ENCODE results near the gene CPSF4L. TPM values are rescaled to one million over a fixed set of nuclear protein-coding genes. Genes with fewer than 3 reads are reported as not detected.

The CPSF4L gene
- total RNA-seq, 4 donors from 2014 or later = 0.65 TPM; not detected in 3

GRCh38 chr17:73249700-73250099, 12.0 kb downstream of the CPSF4L start:
- TF ChIP-seq CTCF (IDR thresholded peaks at IDR 0.05) = no peak
- no peak for DNase-seq (ENCODE audit: low spot score)
- no peak for ATAC-seq (ENCODE audit: low FRiP score)

DNA sequence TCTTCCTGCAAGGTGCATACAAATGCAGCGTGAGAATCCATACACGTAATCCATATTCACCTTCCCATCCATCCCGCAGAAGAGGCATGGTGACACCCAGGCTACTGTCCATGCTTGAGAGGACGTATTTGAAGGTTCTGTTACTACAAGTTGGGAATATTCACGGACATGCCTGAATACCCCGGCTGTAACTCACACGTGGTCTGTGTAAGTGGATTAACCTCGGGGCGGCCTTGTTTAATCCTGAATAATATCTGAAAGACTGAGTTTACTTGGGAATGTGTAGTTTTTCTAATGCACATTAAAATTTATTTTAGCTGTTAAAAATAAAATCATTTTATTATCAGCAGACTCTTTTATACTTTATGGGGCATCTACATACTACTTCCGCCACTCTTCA, 13.1 kb downstream of the CPSF4L start:
- DNase-seq (ENCODE audit: low spot score) (no peak), ATAC-seq (ENCODE audit: low FRiP score) (no peak)
- no peak for TF ChIP-seq CTCF (IDR thresholded peaks at IDR 0.05)

DNA sequence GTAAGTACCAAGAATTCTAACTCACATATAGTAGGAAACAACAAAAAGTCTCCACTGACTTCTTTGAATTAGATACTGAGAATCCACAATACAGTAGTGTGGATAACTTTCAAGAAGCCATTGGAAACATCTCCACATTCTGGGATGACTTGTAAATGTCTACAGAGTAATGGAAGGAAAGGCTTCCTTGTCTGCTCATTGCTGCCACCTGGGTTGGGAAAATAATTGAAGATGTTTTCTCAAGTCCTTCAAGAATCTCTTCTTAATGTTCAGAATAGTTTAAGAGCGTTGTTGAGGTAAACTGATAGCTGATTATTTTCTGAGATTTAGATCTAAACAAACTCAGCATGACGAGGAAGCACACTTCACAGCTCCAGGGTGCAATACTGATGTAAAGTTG, 14.0 kb downstream of the CPSF4L start:
- DNase-seq (ENCODE audit: low spot score) (no peak), ATAC-seq (ENCODE audit: low FRiP score) (no peak)
- TF ChIP-seq CTCF (IDR thresholded peaks at IDR 0.05) = no peak

DNA sequence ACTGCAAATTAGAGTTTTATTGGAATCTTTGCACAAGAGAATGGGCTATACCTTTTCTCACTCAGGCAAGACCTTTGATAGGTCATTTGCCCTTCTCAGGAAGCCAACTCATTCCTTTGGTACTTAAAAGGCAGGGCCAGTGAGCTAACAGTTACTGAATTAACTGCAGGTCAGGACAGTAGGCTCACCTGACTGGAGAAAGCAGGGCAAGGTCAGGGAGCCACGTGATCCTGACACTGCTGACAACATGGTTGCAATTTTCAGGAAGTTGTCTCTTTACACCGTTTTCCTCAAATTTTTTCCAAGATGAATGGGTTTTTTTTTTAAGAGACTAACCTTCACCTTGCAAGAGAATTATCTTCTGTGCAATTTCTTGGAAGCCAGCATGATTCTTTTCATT, 21.1 kb downstream of the CPSF4L start:
- ATAC-seq (ENCODE audit: low FRiP score) = no peak
- DNase-seq (ENCODE audit: low spot score) = no peak
- TF ChIP-seq CTCF (IDR thresholded peaks at IDR 0.05) = no peak

DNA sequence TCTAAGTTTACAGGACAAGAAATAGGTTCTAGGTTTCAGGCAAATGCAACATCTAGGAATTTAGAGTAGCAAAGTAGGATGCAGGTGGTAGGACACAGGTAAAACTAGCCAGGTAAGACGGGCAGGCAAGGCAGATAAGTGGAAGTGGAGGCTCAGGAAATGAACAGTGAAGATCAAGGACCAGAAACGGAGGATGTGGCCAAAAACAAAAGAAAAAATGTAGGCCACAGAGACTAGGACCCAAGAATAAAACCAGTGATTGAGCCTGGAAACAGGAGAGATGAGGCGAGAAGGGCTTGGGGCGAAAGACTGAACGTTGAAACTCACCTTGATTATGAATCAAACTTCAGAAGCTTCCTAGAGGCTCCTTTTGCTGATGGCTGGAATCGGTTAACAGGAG, 24.0 kb downstream of the CPSF4L start:
- TF ChIP-seq CTCF (IDR thresholded peaks at IDR 0.05) = no peak
- DNase-seq (ENCODE audit: low spot score) = no peak
- ATAC-seq (ENCODE audit: low FRiP score) = no peak

DNA sequence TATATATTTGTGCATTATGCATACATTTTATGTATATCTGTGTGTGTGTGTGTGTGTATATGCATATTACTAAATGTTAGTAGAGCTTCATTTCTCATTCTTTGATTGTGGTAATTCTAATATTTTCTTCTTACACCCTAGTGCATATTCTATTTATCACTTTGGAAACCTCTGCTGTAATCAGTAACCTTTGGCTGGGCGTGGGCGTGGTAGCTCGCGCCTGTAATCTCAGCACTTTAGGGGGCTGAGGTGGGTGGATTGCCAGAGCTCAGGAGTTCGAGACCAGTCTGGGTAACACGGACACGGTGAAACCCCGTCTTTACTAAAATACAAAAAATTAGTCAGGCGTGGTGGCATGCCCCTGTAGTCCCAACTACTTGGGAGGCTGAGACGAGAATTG, 26.9 kb downstream of the CPSF4L start:
- ATAC-seq (ENCODE audit: low FRiP score) (no peak), DNase-seq (ENCODE audit: low spot score) (no peak)
- no peak for TF ChIP-seq CTCF (IDR thresholded peaks at IDR 0.05)

DNA sequence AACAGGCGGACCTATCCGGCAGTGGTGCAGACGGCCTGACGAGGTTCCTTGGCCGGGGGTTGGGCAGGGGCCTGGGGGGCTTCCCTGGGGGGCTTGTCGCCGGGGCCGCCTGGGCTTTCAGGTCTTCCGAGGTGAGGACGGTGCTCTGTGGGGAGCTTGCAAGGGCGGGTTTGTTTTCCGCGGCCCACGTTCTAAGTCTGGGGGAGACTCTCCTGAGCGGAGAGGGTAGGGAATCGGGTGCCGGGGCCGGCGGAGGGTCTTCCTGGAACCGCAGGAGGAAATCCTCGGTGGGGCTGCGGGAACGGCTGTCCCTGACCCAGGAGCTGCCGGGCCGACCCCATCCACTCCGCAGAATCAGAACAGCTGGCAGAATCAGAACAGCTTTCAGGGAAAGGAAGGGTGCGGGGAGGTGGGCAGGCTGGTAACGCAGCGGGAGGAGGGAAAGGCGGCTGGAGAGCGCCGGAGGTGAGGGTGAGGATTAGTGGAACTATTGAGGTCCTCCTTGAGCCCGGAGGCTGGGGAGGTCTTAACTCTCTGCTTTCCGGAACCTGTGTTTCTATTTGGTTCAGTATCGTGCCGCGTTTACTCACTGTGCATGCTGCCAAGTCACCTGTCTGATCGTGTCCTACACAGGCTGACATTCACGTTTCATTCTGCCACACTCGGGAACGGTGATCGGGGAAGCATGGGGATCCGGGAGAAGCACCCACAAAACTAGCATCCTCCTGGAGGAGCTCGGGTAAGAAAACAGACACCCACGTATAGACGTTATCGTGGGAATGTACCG, 28.9 kb downstream of the CPSF4L start:
- peak; percentile 22 for ATAC-seq (ENCODE audit: low FRiP score)
- no peak for DNase-seq (ENCODE audit: low spot score)
- TF ChIP-seq CTCF (IDR thresholded peaks at IDR 0.05) = no peak
